ENCODE measurements around the gene KMT5B. TPM values are rescaled to one million over a fixed set of nuclear protein-coding genes. Genes with fewer than 3 reads are reported as not detected.
A peak's percentile ranks its signal among the peaks of the same experiment; 100 is the strongest.

The KMT5B gene
- total RNA-seq, 4 donors from 2014 or later, result 57.4 to 84.2 (median 67.4) TPM

- H3K36me3 ChIP-seq, result peaks cover 0 to 5% of the 10 kb centered on the region in 2 donors
- H3K4me1 ChIP-seq, result peaks cover 6 to 20% of the 10 kb centered on the region in 2 donors
- no peaks in the 10 kb centered on the region for H3K27me3 ChIP-seq
- no peak for TF ChIP-seq CTCF (IDR thresholded peaks at IDR 0.05)
- no peak for TF ChIP-seq POLR2A (IDR thresholded peaks at IDR 0.05)
- no peak overlapping the region for H3K4me3 ChIP-seq (replicated peaks in 1 of 3)
- H3K9me3 ChIP-seq, result no peaks in the 10 kb centered on the region
- H3K27ac ChIP-seq, result no peak overlapping the region
- intact Hi-C loops (cut with DNase I), result no loop called here
- 84 to 89% methylated on average over 8 of the region's 8 CpGs for WGBS, 2 donors
- no peak for DNase-seq
Measured at GRCh38 chr11:68153742-68154141, 59.4 kb downstream of the KMT5B start.

DNA sequence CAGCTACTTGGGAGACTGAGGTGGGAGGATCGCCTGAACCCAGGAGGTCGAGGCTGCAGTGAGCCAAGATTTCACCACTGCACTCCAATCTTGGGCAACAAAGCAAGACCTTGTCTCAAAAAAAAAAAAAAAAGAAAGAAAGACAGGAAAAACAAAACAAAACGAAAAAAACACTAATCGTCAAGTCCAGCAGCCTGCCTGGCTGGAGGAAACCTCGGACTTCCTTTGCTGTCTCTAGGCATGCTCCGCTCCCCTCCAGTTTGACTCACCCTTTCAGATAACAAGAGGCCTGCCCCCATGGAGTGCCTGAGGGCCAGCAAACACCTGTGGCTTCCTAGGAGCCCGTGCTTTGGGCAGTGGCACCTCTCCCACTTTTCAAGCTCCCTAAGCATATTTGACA is 63.1 kb downstream of the KMT5B start:
- Histone ChIP-seq H3K9me3 (no peaks in the 10 kb centered on the region), H3K27me3 (no peaks in the 10 kb centered on the region), H3K36me3 (no peaks in the 10 kb centered on the region), H3K4me3 (replicated peaks in 1 of 3) (no peak overlapping the region), H3K4me1 (peaks cover 34 to 56% of the 10 kb centered on the region in 2 donors), H3K27ac (peak overlapping the region; percentile 36 to 93 (median 69))
- intact Hi-C loops (cut with DNase I), result no loop called here
- DNase-seq, result peak; percentile 80 to 82
- 24% methylated on average over 7 of the region's 7 CpGs for WGBS, 2 donors
- no peak for TF ChIP-seq CTCF (IDR thresholded peaks at IDR 0.05)
- no peak for TF ChIP-seq POLR2A (IDR thresholded peaks at IDR 0.05)

DNA sequence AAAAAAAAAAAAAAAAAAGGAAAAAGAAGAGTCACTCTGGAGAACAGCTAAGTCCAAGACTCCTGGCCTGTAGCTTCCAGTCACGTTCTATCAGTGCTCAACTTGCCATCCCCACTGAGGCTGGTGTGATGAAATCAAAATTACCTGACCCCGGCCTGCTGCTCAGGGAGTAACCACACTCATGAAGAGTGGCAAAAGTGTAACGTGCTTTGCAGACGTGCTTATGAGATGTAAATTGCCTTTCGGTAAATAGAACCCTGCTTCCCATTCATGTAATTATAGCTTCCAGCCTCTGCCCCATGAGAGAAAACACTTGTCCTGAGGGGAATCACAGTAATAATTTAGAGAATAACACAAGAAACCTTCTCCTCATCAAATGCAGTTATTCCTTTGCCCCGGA is 63.7 kb downstream of the KMT5B start:
- 91 to 93% methylated on average over 6 of the region's 6 CpGs for WGBS, 2 donors
- peaks cover 34 to 56% of the 10 kb centered on the region in 2 donors for H3K4me1 ChIP-seq
- H3K9me3 ChIP-seq, result no peaks in the 10 kb centered on the region
- intact Hi-C loops (cut with DNase I), result no loop called here
- peak overlapping the region; percentile 36 to 93 (median 69) for H3K27ac ChIP-seq
- no peak for DNase-seq
- TF ChIP-seq CTCF (IDR thresholded peaks at IDR 0.05) (no peak), POLR2A (IDR thresholded peaks at IDR 0.05) (no peak)
- no peak overlapping the region for H3K4me3 ChIP-seq (replicated peaks in 1 of 3)
- H3K27me3 ChIP-seq, result no peaks in the 10 kb centered on the region
- H3K36me3 ChIP-seq, result no peaks in the 10 kb centered on the region

GRCh38 chr11:68148879-68149278 is 64.2 kb downstream of the KMT5B start:
- intact Hi-C loops (cut with DNase I), result no loop called here
- Histone ChIP-seq H3K4me1 (peaks cover 34 to 56% of the 10 kb centered on the region in 2 donors), H3K36me3 (no peaks in the 10 kb centered on the region), H3K4me3 (replicated peaks in 1 of 3) (no peak overlapping the region), H3K27me3 (no peaks in the 10 kb centered on the region), H3K9me3 (no peaks in the 10 kb centered on the region), H3K27ac (peak overlapping the region; percentile 93 to 99 (median 95))
- no peak for TF ChIP-seq POLR2A (IDR thresholded peaks at IDR 0.05)
- no peak for TF ChIP-seq CTCF (IDR thresholded peaks at IDR 0.05)
- WGBS, 2 donors, result 71 to 76% methylated on average over 7 of the region's 7 CpGs
- peak in 1 of 2 donors; percentile 38 for DNase-seq

DNA sequence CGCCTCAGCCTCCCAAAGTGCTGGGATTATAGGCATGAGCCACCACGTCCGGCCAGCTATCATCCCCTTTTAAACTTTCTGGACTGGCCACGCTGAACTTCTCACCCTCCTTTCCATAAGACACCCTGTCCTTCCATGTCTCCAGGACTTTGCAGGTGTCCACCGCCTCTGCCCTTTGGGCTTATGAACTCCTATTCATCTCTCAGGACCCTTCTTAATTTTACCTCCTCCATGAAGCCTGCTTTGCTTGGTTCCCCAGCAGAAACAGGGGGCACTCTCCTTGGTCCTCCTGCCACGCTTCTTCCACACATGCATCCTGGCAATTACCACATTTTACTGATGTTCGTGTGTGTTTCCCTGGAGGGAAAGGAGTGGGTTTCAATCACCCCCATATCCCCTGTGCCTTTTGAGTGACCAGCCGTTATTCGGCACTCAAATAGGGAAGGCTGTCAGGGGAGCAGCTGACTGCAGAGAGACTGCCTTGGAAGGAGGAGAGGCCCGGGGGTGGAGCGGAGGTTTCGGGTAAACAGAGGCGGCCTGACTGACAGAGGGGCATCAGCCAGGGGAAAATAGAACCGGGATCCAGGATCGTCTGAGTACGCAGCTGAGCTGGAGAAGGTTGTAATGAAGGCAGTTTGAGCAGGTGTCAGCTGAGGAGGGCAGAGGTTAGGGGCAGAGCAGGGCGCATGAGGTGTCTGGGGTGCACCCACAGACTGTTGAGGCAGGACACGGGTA is 64.9 kb downstream of the KMT5B start:
- H3K4me3 ChIP-seq (replicated peaks in 1 of 3), result no peak overlapping the region
- H3K27me3 ChIP-seq, result no peaks in the 10 kb centered on the region
- H3K27ac ChIP-seq, result peak overlapping the region; percentile 93 to 99 (median 95)
- 89 to 91% methylated on average over 18 of the region's 18 CpGs for WGBS, 2 donors
- intact Hi-C loops (cut with DNase I), result no loop called here
- no peak for DNase-seq
- H3K4me1 ChIP-seq, result peaks cover 38 to 62% of the 10 kb centered on the region in 2 donors
- H3K36me3 ChIP-seq, result no peaks in the 10 kb centered on the region
- no peaks in the 10 kb centered on the region for H3K9me3 ChIP-seq
- TF ChIP-seq CTCF (IDR thresholded peaks at IDR 0.05), result no peak
- TF ChIP-seq POLR2A (IDR thresholded peaks at IDR 0.05), result no peak

All from thyroid gland (tissue), 4 donors.